CD4-positive, alpha-beta T cell (primary cell): Measurements from ENCODE around the gene CHST12. TPM values are rescaled to one million over a fixed set of nuclear protein-coding genes. Genes with fewer than 3 reads are reported as not detected.

Source experiments
- ATAC-seq: fragments of 200-7000 bp; cut with Tn5 transposase; one replicate; pipeline ENCODE4 v1.10.0; 2022; ENCODE audit warnings: mild to moderate bottlenecking; ENCODE audit not compliant: poor library complexity
- CTCF ChIA-PET: fragments of 350-600 bp; sonication (Branson Sonifier 250); formaldehyde crosslinking; loops from one replicate; lab custom pipeline; 2021; ENCODE audit warnings: antibody characterized with exemption, inconsistent platforms; lab: Charles Lee
- POLR2A ChIA-PET: fragments of 350-600 bp; sonication (Branson Sonifier 250); formaldehyde crosslinking; loops from one replicate; lab custom pipeline; 2021; ENCODE audit warnings: antibody characterized with exemption, inconsistent platforms; lab: Charles Lee
- DNase-seq, 14 experiments: peaks; one replicate each; pipeline ENCODE4 v3.0.0-alpha.2; 2013 to 2020; ENCODE audit warnings: mixed read lengths in 2 of 14
- H3K27ac ChIP-seq, 2 donors: one replicate each; pipeline versions ENCODE4 v1.5.1 to v1.7.0; 2013; ENCODE audit warnings: low read length in 2 of 2, low read depth in 1 of 2, mild to moderate bottlenecking in 1 of 2
- H3K27me3 ChIP-seq, 2 experiments: 1 replicate in 1 of 2; 2 replicates in 1 of 2; pipeline versions ENCODE4 v1.6.1 to v1.7.0; 2013; ENCODE audit warnings: low read length in 2 of 2, control low read depth in 1 of 2, mild to moderate bottlenecking in 1 of 2, moderate library complexity in 1 of 2; ENCODE audit not compliant: insufficient read depth in 2 of 2, control insufficient read depth in 1 of 2
- H3K36me3 ChIP-seq: one replicate; pipeline ENCODE4 v1.6.1; 2013; ENCODE audit warnings: low read length, control low read depth; ENCODE audit not compliant: insufficient read depth
- H3K4me1 ChIP-seq: one replicate; pipeline ENCODE4 v1.6.1; 2013; ENCODE audit warnings: low read length, control low read depth; ENCODE audit not compliant: insufficient read depth
- H3K4me3 ChIP-seq: one replicate; pipeline ENCODE4 v1.5.1; 2013; ENCODE audit warnings: mild to moderate bottlenecking, low read length, moderate library complexity
- H3K9me3 ChIP-seq, 2 experiments: 1 replicate in 1 of 2; 2 replicates in 1 of 2; pipeline versions ENCODE4 v1.6.1 to v1.7.0; 2013; ENCODE audit warnings: low read length in 2 of 2, mild to moderate bottlenecking in 2 of 2, control low read depth in 1 of 2, moderate library complexity in 1 of 2; ENCODE audit not compliant: control insufficient read depth in 1 of 2, insufficient read depth in 1 of 2
- H3K27ac Mint-ChIP-seq: one replicate; pipeline ENCODE4 v1.8.0; 2020; ENCODE audit warnings: mixed read lengths
- H3K27me3 Mint-ChIP-seq: one replicate; pipeline ENCODE4 v1.8.0; 2021; ENCODE audit warnings: mixed read lengths
- H3K36me3 Mint-ChIP-seq: one replicate; pipeline ENCODE4 v1.8.0; 2021; ENCODE audit warnings: low read depth, mixed read lengths
- H3K4me1 Mint-ChIP-seq: one replicate; pipeline ENCODE4 v1.8.0; 2021; ENCODE audit warnings: low read depth, mixed read lengths
- H3K4me3 Mint-ChIP-seq: one replicate; pipeline ENCODE4 v1.8.0; 2020; ENCODE audit warnings: mild to moderate bottlenecking, mixed read lengths
- H3K9me3 Mint-ChIP-seq: one replicate; pipeline ENCODE4 v1.8.0; 2020; ENCODE audit warnings: mixed read lengths
- intact Hi-C, 2 experiments: fragments of 100-400 bp; cut with DNase I in 1 of 2; cut with micrococcal nuclease in 1 of 2; formaldehyde crosslinking; loops; one replicate each; pipeline versions ENCODE4 v1.15.1 to v1.9.0; 2023 to 2025; cut with DNase I, micrococcal nuclease
- total RNA-seq, 174 experiments: library from RNA in 2 of 174; stranded (reverse) in 2 of 174; gene quantifications; one replicate each; pipeline ENCODE4 v1.2.3 and lab custom pipeline; 2021 to 2026
- TF ChIP-seq, protein P1 (sequence below): fragments of 200-600 bp; IDR thresholded peaks from one replicate; pipeline ENCODE4 v1.8.0; 2022; ENCODE audit warnings: antibody characterized with exemption, mild to moderate bottlenecking

CHST12 gene
- total RNA-seq, 2 experiments from 2014 or later: 6.6 to 8.6 TPM

DNA sequence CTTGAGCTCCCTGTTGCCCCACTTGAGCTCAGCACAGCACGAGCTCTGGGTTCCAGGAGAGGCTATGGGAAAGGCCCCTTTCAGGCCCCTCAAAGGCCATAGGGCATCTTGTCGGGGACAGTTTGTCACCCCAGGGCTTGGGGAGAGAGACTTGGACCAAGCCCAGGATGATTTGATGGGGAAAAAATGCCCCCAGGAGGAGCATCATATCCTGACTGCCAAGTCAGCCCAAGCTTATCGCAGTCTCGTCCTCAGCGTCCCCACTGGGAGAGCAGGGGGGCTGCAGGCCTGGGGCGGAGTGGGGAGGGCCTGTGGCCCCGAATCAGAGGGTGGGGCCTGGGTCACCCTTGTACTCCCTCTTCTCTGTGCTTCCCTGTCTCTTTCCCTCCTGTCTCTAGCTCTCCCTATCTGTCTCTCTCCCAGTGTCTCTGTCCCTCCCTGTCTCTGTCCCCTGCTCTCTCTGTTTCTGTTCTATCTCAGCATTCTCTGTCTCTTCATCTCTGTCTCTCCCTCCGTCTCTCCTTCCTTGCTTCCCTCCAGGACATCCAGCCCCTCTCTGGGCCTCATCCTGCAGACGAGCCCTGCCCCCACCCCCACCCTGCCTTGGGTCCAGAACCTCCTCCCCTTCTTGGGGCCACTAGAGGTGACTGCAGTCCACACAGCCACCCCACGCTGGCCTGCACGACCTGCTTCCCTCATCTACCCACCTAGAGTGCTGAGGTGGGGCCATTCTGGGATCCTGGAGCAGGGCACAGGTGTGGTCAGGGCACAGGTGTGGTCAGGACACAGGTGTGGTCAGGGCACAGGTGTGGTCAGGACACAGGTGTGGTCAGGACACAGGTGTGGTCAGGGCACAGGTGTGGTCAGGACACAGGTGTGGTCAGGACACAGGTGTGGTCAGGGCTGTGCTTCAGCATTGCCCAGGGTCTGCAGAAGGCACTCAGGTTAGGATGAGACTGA lies 90.1 kb downstream of the CHST12 start:
- intact Hi-C loops: no loop called here
- POLR2A ChIA-PET: interaction anchor here (1.0 kb wide), 1 partner anchor 10 kb away, joined by 3 read pairs; no protein-coding TSS in a partner anchor
- H3K36me3 Mint-ChIP-seq: no peaks in the 10 kb centered on the region
- DNase-seq (no peak), ATAC-seq (no peak)
- Histone ChIP-seq H3K4me1 (peaks cover 12% of the 10 kb centered on the region), H3K4me3 (no peak overlapping the region), H3K27ac (no peak overlapping the region), H3K27me3 (peaks cover 5 to 12% of the 10 kb centered on the region in 2 experiments), H3K9me3 (peaks cover 0 to 16% of the 10 kb centered on the region in 2 experiments), H3K36me3 (no peaks in the 10 kb centered on the region)
- no peaks in the 10 kb centered on the region for H3K4me1 Mint-ChIP-seq
- TF ChIP-seq, protein P1, sequence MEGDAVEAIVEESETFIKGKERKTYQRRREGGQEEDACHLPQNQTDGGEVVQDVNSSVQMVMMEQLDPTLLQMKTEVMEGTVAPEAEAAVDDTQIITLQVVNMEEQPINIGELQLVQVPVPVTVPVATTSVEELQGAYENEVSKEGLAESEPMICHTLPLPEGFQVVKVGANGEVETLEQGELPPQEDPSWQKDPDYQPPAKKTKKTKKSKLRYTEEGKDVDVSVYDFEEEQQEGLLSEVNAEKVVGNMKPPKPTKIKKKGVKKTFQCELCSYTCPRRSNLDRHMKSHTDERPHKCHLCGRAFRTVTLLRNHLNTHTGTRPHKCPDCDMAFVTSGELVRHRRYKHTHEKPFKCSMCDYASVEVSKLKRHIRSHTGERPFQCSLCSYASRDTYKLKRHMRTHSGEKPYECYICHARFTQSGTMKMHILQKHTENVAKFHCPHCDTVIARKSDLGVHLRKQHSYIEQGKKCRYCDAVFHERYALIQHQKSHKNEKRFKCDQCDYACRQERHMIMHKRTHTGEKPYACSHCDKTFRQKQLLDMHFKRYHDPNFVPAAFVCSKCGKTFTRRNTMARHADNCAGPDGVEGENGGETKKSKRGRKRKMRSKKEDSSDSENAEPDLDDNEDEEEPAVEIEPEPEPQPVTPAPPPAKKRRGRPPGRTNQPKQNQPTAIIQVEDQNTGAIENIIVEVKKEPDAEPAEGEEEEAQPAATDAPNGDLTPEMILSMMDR: no peak
- CTCF ChIA-PET: no interaction called here
- peaks cover 5% of the 10 kb centered on the region for H3K27me3 Mint-ChIP-seq
- H3K9me3 Mint-ChIP-seq: no peaks in the 10 kb centered on the region
- no peak overlapping the region for H3K27ac Mint-ChIP-seq
- H3K4me3 Mint-ChIP-seq: no peak overlapping the region

DNA sequence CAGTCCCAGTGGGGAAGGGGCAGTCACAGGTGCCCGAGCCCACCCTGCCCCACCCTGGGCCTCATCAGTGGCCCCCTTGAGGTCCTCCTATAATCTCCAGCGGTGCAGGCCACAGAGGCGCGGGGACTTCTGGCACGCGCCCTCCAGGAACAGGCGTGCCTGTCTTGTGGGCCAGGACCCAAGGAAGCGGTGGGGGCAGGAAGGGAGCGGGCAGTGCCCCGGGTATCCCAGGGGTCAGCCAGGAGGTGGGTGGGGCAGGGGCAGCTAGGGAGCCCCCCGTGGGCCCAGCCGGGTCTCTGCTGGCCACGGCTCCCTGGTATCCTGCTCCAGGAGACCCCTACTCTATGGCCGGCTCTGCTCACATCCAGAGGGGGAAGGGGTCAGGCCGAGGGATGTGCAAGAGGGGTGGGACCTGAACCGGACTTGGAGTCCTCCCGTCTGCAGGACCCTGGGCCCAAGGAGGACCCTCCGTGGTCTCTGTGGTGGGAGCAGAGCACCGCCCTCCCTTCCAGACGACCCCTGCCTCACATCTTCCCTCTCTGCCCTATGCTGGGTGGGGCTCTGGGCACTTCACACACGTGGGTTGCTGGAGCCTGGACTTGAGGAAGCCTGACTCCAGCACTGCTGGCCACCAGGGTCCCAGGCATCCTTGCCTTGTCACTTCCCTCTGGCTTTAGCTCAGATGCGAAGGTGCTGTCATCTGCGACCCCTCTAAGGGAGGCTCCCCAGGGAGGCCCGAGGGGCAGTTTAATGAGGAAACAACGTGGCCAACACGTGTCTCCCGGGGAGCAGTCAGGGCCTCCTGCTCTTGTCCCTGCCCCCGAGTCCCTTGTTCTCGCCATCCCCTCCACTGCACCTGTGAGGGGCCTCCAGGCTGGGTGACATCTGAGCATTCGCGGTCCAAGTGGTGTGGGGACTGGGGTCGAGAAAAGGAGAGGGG lies 91.0 kb downstream of the CHST12 start:
- Mint-ChIP-seq H3K4me1 (no peaks in the 10 kb centered on the region), H3K27me3 (peaks cover 5% of the 10 kb centered on the region), H3K36me3 (no peaks in the 10 kb centered on the region), H3K27ac (no peak overlapping the region), H3K4me3 (no peak overlapping the region), H3K9me3 (no peaks in the 10 kb centered on the region)
- Histone ChIP-seq H3K4me3 (no peak overlapping the region), H3K9me3 (peaks cover 0 to 16% of the 10 kb centered on the region in 2 experiments), H3K36me3 (no peaks in the 10 kb centered on the region), H3K27me3 (peaks cover 5 to 14% of the 10 kb centered on the region in 2 experiments), H3K27ac (no peak overlapping the region), H3K4me1 (peaks cover 12% of the 10 kb centered on the region)
- no peak for DNase-seq
- ChIA-PET POLR2A (no interaction called here), CTCF (interaction anchor here (0.7 kb wide), 1 partner anchor 26 kb away, joined by 3 read pairs; no protein-coding TSS in a partner anchor)
- ATAC-seq: no peak
- intact Hi-C loops: no loop called here
- TF ChIP-seq, protein P1: no peak
